ENCODE data around the gene MT3.

Gene MT3

DNA sequence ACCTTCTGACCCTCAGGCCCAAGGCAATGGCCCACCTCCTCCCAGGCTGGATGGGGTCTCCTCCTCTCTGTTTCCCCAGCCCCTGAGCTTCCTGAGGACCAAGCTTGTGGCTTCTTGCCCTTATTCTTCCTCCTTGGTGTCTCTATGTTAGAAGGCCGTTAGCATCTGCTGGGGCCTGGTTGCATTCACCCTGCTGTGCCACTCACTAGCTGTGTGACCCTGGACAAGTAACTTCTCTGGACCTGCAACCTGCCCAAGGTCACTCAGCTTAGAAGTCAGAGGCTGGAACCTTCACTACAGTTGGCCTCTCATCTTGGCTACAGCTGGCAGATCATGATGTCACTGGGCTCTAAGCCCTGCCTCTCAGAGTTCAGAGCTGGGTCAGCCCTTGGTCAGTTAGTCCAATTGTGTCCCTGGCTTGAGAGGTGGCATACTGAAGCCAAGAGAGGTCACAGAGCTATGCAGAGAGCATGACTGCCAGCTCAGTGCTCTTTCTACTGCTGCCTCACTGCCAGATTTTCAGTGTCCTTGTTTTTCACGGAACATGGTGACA, 22.0 kb downstream of the MT3 start:
- H3K4me3 ChIP-seq (ENCODE audit: low read depth, low read length), result no peak overlapping the region
- TF ChIP-seq, protein P1, sequence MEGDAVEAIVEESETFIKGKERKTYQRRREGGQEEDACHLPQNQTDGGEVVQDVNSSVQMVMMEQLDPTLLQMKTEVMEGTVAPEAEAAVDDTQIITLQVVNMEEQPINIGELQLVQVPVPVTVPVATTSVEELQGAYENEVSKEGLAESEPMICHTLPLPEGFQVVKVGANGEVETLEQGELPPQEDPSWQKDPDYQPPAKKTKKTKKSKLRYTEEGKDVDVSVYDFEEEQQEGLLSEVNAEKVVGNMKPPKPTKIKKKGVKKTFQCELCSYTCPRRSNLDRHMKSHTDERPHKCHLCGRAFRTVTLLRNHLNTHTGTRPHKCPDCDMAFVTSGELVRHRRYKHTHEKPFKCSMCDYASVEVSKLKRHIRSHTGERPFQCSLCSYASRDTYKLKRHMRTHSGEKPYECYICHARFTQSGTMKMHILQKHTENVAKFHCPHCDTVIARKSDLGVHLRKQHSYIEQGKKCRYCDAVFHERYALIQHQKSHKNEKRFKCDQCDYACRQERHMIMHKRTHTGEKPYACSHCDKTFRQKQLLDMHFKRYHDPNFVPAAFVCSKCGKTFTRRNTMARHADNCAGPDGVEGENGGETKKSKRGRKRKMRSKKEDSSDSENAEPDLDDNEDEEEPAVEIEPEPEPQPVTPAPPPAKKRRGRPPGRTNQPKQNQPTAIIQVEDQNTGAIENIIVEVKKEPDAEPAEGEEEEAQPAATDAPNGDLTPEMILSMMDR (IDR thresholded peaks at IDR 0.05; ENCODE audit: low read depth, low read length), result no peak
- TF ChIP-seq MAX (IDR thresholded peaks at IDR 0.05; ENCODE audit: low read depth, low read length), result no peak
- TF ChIP-seq POLR2A (IDR thresholded peaks at IDR 0.05; ENCODE audit: extremely low read depth, insufficient read length), result no peak
- no peak for DNase-seq (ENCODE audit: low read depth)

DNA sequence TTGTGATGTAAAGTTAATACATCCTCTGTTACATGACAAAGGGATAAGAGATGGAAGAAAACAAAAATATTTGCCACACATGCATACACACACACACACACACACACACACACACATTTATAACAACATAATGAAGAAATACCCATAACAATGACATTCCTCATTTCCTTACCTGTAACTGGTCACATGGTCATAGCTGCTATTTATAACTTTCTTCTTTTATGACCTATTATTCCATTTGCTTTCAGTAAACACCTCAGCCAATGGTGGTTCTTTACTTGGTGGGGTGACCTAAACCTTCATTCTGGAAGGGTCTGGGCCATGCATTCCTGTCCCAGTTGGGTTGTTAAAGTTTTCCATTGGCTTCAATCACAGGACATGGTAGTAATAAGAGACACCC, 24.4 kb downstream of the MT3 start:
- no peak for DNase-seq (ENCODE audit: low read depth)
- H3K4me3 ChIP-seq (ENCODE audit: low read depth, low read length), result no peak overlapping the region
- no peak for TF ChIP-seq POLR2A (IDR thresholded peaks at IDR 0.05; ENCODE audit: extremely low read depth, insufficient read length)
- no peak for TF ChIP-seq MYC (IDR thresholded peaks at IDR 0.05; ENCODE audit: low read depth, low read length)
- TF ChIP-seq MAX (IDR thresholded peaks at IDR 0.05; ENCODE audit: low read depth, low read length), result no peak
- TF ChIP-seq, protein P1 (IDR thresholded peaks at IDR 0.05; ENCODE audit: low read depth, low read length), result no peak

- TF ChIP-seq, protein P1 (IDR thresholded peaks at IDR 0.05; ENCODE audit: low read depth, low read length), result no peak
- TF ChIP-seq MYC (IDR thresholded peaks at IDR 0.05; ENCODE audit: low read depth, low read length) (no peak), MAX (IDR thresholded peaks at IDR 0.05; ENCODE audit: low read depth, low read length) (no peak), POLR2A (IDR thresholded peaks at IDR 0.05; ENCODE audit: extremely low read depth, insufficient read length) (no peak)
- DNase-seq (ENCODE audit: low read depth), result no peak
- no peak overlapping the region for H3K4me3 ChIP-seq (ENCODE audit: low read depth, low read length)
Measured at GRCh38 chr16:56614549-56614991, 25.2 kb downstream of the MT3 start.

DNA sequence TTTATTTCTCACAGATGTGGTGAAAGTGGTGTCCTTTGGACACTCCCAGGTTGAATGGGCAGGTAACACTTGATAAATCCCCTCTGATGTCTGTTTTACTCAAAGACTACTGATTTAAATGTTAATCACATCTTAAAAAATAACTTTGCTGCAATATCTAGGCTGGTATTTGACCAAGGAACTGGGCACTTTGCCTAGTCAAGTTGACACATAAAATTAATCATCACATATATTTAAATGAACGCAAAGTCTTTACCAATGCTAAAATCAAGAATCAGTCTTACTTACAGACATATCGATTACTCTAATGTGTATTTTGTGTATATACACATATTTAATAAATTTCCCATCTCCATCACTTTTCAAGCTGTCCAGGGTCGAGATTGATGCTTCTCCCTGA, 26.0 kb downstream of the MT3 start:
- H3K4me3 ChIP-seq (ENCODE audit: low read depth, low read length), result no peak overlapping the region
- DNase-seq (ENCODE audit: low read depth), result no peak
- TF ChIP-seq MYC (IDR thresholded peaks at IDR 0.05; ENCODE audit: low read depth, low read length) (no peak), MAX (IDR thresholded peaks at IDR 0.05; ENCODE audit: low read depth, low read length) (no peak), POLR2A (IDR thresholded peaks at IDR 0.05; ENCODE audit: extremely low read depth, insufficient read length) (no peak)
- TF ChIP-seq, protein P1 (IDR thresholded peaks at IDR 0.05; ENCODE audit: low read depth, low read length), result no peak

DNA sequence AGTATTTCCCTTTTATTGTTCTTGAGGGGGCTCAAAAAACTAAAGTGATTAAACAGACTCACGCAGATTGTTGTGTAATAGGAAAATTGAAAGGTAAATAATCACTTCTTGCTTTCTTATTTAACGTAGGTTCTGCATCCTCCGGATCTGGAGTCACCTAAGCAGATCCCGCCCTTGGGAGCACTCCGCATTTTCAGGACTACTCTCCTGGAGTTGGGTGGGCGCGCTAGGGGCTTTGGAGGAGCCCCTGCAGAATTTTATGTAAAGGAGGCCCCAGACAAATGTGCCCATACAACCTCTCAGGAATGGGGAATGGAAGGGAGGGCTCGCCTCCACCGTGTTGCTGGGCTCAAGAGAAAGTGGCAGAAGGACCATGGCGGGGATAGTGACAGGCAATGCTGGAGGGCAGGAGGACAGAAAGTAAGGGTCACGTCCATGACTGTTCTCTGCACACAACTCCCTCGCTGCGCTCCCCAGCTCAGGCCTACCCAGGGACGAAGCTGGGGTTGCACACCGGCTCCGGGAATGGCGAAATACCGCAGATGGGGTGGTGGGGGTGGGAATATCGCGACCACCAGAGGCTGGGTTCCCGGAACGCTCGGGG, 27.4 kb downstream of the MT3 start:
- H3K4me3 ChIP-seq (ENCODE audit: low read depth, low read length), result no peak overlapping the region
- TF ChIP-seq MAX (IDR thresholded peaks at IDR 0.05; ENCODE audit: low read depth, low read length) (no peak), MYC (IDR thresholded peaks at IDR 0.05; ENCODE audit: low read depth, low read length) (no peak), POLR2A (IDR thresholded peaks at IDR 0.05; ENCODE audit: extremely low read depth, insufficient read length) (no peak)
- TF ChIP-seq, protein P1 (IDR thresholded peaks at IDR 0.05; ENCODE audit: low read depth, low read length), result no peak
- no peak for DNase-seq (ENCODE audit: low read depth)
